ENCODE data around the gene PRKACB. TPM values are rescaled to one million over a fixed set of nuclear protein-coding genes. Genes with fewer than 3 reads are reported as not detected.
A peak's percentile ranks its signal among the peaks of the same experiment; 100 is the strongest.

The PRKACB gene
- polyA plus RNA-seq, 3 donors from 2014 or later = 129 to 147 (median 131) TPM

DNA sequence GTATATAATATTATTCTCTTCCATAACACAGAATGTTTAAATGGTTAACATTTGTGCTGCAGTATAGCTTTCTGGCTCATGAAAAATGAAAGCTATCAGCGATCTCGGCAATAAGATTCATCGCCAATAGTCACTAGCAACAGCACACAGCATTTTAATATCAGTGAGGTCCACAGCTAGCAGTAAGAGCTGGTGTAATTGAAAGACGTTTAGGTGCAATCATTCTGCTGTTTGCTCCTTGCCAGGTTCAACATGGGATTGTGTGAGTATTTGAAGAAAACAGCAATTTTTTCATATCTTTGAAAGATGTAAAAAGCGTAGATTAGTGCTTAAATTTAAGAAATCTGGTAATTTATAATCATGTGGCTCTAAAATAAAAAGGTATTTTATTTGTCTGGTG is 20.1 kb downstream of the PRKACB start:
- DNase-seq = no peak
- Mint-ChIP-seq H3K4me1 (peaks cover 79 to 100% of the 10 kb centered on the region in 2 donors), H3K27me3 (ENCODE audit: low read depth in 3 of 3) (peaks cover 0 to 2% (median 0%) of the 10 kb centered on the region in 3 donors), H3K27ac (peak overlapping the region in 5 of 6 donors; percentile 41 to 77 (median 68)), H3K36me3 (no peaks in the 10 kb centered on the region), H3K4me3 (peak overlapping the region; percentile 7 to 75 (median 46)), H3K9me3 (no peaks in the 10 kb centered on the region)

DNA sequence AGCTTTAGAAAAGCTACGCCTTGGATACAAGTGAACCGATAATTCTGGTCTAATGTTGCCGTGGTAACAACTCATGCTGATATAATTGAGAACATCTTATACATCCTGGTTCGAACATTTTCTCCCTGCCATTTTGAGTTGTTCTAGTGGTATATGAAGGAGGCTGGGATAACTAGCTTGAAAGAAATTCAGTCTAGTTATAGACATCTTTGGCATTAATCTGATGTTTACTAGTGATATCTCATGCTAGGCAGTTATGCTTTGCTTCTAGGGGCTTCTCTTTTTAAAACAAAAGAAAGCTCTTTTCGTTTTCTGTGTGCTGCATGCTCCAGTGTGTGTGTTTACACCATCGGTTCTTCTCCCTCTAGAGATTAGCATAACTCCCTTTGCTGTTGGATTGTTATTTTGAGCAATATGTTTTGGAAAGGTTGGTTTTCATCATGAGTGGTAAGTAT is 20.5 kb downstream of the PRKACB start:
- Mint-ChIP-seq H3K9me3 (no peaks in the 10 kb centered on the region), H3K27ac (peak overlapping the region in 5 of 6 donors; percentile 41 to 77 (median 68)), H3K27me3 (ENCODE audit: low read depth in 3 of 3) (peaks cover 0 to 2% (median 0%) of the 10 kb centered on the region in 3 donors), H3K36me3 (no peaks in the 10 kb centered on the region), H3K4me1 (peaks cover 81 to 100% of the 10 kb centered on the region in 2 donors), H3K4me3 (peak overlapping the region in 3 of 5 donors; percentile 45 to 75 (median 63))
- DNase-seq = no peak

DNA sequence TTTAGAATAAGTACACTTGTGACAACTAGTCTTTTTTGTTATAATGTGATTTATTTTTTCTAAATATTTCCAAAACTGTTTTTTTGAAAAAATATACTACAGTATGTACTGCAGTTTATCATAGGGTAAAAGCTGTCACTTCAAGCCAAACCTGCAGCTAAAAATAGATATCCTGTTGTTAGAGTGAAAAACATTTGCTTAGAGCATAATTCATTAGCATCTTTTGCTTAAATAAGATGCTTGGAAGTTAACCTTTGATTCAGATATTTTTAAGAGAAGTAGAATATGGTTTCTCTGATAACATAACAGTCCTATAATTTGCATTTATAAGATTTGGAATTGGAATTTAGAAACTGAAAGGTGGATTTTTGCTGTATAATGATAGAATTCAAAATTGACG is 21.5 kb downstream of the PRKACB start:
- Mint-ChIP-seq H3K27ac (peak overlapping the region in 4 of 6 donors; percentile 21 to 83 (median 40)), H3K27me3 (ENCODE audit: low read depth in 3 of 3) (peaks cover 0 to 3% (median 0%) of the 10 kb centered on the region in 3 donors), H3K4me3 (peak overlapping the region; percentile 44 to 75 (median 66)), H3K9me3 (no peaks in the 10 kb centered on the region), H3K36me3 (no peaks in the 10 kb centered on the region), H3K4me1 (peaks cover 84 to 100% of the 10 kb centered on the region in 2 donors)
- no peak for DNase-seq

DNA sequence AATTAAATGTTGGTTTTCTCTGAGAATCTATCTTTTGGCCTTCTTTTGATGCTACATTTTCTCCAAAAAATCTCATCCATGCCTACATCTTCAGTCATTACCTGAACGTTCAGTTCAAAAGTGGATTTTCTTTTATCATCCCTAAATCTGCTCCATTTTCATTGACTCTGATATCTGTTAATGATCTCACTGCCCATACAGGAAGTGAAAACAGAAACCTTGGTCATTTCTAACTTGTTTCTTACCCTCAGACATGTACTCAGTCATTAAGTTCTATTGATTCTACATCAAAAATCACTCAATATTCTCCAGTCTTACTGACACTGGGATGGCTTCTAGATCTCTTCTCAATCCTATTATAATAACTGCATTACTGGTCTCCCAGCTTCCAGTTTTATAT is 22.7 kb downstream of the PRKACB start:
- Mint-ChIP-seq H3K36me3 (no peaks in the 10 kb centered on the region), H3K4me3 (peak overlapping the region; percentile 25 to 82 (median 41)), H3K9me3 (no peaks in the 10 kb centered on the region), H3K27me3 (ENCODE audit: low read depth in 3 of 3) (peaks cover 0 to 3% (median 0%) of the 10 kb centered on the region in 3 donors), H3K27ac (peak overlapping the region; percentile 24 to 86 (median 69)), H3K4me1 (peaks cover 86 to 98% of the 10 kb centered on the region in 2 donors)
- DNase-seq = no peak

DNA sequence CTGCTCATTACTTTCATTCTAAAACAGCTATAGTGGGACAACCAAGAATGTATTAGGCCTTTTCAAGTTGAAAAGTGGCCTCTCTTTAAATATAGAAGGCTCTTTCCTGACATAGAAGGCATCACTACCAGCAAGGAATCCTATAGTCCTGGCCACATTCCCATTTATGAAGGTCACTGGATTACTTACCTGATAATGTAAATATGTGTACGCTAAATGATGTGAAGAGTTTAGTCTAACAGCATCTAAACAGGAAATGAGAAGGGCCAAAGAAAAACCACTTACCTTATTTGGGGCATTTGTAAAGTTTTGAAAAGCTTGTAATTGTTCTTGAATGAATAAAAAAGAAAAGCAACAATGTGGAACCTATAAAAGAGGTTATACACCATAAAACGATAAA is 24.7 kb downstream of the PRKACB start:
- no peaks in the 10 kb centered on the region for H3K9me3 Mint-ChIP-seq
- no peak for DNase-seq
- H3K4me3 Mint-ChIP-seq = peak overlapping the region in 2 of 5 donors; percentile 21 to 59
- H3K4me1 Mint-ChIP-seq = peaks cover 76 to 98% of the 10 kb centered on the region in 2 donors
- peaks cover 0 to 3% (median 0%) of the 10 kb centered on the region in 3 donors for H3K27me3 Mint-ChIP-seq (ENCODE audit: low read depth in 3 of 3)
- peak overlapping the region; percentile 52 to 83 (median 76) for H3K27ac Mint-ChIP-seq
- H3K36me3 Mint-ChIP-seq = no peaks in the 10 kb centered on the region

DNA sequence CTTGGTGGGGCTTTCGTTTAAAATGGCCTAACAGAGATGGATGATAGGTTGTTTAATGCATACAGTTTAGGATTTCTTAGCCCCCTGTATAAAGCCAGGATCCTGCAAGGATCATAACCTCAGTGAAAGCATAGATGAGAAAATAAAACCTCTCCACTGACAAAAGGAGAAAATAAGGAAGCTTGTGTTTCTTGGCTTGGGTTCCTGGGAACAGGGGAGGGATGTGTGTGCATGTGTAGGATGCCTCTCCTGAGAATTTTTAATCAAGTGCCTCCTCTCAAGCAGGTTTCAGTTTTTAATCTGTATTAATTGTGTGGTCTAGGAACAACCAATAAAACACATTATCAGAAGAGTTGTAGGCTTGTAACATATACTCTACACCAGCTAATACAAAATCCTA is 26.1 kb downstream of the PRKACB start:
- DNase-seq = no peak
- Mint-ChIP-seq H3K36me3 (peaks cover 0 to 7% (median 0%) of the 10 kb centered on the region in 3 donors), H3K4me3 (no peak overlapping the region), H3K27ac (peak overlapping the region in 2 of 6 donors; percentile 14 to 48), H3K4me1 (peaks cover 74 to 93% of the 10 kb centered on the region in 2 donors), H3K9me3 (no peaks in the 10 kb centered on the region), H3K27me3 (ENCODE audit: low read depth in 3 of 3) (peaks cover 0 to 3% (median 0%) of the 10 kb centered on the region in 3 donors)

DNA sequence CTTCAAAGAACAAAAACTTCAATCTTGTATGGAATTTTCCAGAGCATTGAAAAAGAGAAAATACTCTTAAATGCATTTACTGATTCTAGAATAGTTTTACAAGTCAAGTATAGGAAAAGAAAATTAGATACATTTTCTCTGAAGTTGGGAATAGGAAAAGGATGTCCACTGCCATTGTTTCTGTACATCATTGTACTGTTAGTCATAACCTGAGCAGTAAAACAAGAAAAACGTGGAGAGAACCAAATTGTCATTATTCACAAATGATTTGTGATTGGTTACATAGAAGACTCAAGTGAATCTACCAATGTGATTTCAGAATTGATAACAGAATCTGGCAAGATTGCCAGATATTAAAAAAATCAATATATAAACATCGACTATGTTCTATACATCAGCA is 27.4 kb downstream of the PRKACB start:
- peaks cover 0 to 3% (median 0%) of the 10 kb centered on the region in 3 donors for H3K27me3 Mint-ChIP-seq (ENCODE audit: low read depth in 3 of 3)
- DNase-seq = no peak
- H3K9me3 Mint-ChIP-seq = no peaks in the 10 kb centered on the region
- H3K36me3 Mint-ChIP-seq = peaks cover 0 to 7% (median 0%) of the 10 kb centered on the region in 3 donors
- H3K4me1 Mint-ChIP-seq = peaks cover 66 to 92% of the 10 kb centered on the region in 2 donors
- H3K4me3 Mint-ChIP-seq = no peak overlapping the region
- H3K27ac Mint-ChIP-seq = peak overlapping the region in 1 of 6 donors; percentile 9

DNA sequence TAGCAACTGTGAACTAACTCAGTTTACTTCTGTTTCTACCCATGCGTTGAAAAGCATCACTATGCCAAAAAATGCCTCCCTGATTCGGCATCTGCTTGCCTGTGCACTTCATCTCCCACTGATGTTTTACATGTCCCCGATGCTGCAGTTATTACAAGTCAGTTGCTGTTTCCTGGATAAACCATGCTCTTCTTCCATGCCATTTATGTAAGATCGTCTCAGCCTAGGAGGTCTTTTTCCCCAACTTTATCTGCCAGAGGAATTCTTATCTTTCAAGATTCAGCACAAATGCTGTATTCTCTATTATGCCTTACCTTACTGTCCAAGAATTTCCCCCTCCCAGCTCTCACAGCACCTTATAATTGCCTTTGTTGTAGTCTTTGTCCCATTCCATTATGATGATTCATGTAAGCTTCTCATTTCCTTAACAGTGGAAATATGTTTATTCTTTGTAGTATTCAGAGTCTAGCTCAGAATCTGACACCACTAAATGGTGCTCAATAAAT is 30.0 kb downstream of the PRKACB start:
- Mint-ChIP-seq H3K27me3 (ENCODE audit: low read depth in 3 of 3) (peaks cover 0 to 3% (median 0%) of the 10 kb centered on the region in 3 donors), H3K9me3 (no peaks in the 10 kb centered on the region), H3K36me3 (peaks cover 0 to 7% (median 0%) of the 10 kb centered on the region in 3 donors), H3K4me1 (peaks cover 51 to 89% of the 10 kb centered on the region in 2 donors), H3K4me3 (no peak overlapping the region), H3K27ac (peak overlapping the region in 3 of 6 donors; percentile 5 to 36 (median 19))
- no peak for DNase-seq

DNA sequence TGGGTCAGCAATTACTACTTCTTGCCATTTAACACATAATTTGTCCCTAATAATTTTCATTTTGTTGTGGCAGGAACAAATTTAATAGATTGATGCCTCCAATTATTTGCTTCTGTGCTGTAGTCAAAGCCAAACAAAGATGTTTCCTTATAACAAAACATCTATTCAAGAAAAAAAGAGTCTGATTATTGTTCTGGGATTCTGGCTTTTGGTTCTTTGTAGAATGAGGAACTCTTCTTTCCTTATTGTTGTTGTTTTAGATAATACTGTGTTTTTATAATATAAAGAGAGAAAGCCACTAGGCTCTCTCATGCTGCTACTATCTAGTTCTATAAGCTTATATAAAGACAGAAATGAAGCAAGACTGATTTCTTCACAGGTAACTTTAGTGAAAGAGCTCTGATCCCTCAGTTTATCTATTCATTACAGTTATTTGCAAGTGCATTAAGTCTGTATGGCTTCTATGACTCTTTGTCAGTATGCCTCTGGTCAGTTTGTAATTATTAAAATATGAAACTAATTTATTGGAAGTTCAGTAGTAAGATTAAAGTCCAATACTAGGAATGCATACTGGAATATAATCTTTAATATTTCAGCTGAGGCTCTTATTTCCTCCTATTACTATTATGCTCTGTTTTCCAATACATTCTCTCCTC is 37.4 kb downstream of the PRKACB start:
- H3K4me1 Mint-ChIP-seq = peaks cover 10 to 57% of the 10 kb centered on the region in 2 donors
- peaks cover 11 to 20% (median 14%) of the 10 kb centered on the region in 3 donors for H3K36me3 Mint-ChIP-seq

DNA sequence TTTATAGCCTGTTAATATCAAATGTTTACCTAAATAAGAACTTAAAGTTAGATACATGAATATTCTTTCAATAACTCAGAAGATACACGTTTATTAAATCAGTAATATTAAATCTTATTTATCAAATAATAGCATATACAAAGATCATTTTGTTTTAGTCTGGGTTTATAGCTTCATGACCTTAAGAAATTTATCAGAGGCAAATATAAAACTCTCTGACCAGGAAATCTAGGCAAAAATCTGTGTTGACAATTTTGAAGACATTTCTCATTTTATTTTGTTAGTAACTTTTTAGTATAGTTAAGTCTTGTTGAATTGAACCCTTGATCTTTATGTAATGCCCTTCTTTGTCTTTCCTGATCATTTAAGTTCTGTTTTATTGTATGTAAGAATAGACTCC is 46.4 kb downstream of the PRKACB start:
- no peak for DNase-seq
- H3K27me3 Mint-ChIP-seq (ENCODE audit: low read depth in 3 of 3) = no peaks in the 10 kb centered on the region
- H3K4me3 Mint-ChIP-seq = no peak overlapping the region
- H3K9me3 Mint-ChIP-seq = peaks cover 3 to 15% (median 7%) of the 10 kb centered on the region in 6 donors
- H3K4me1 Mint-ChIP-seq = peaks cover 14 to 60% of the 10 kb centered on the region in 2 donors
- H3K36me3 Mint-ChIP-seq = peaks cover 46 to 69% (median 55%) of the 10 kb centered on the region in 3 donors
- H3K27ac Mint-ChIP-seq = no peak overlapping the region

More for the DNA sequence above, 37.4 kb downstream of the PRKACB start:
- H3K27me3 Mint-ChIP-seq (ENCODE audit: low read depth in 3 of 3) = no peaks in the 10 kb centered on the region
- H3K27ac Mint-ChIP-seq = peak overlapping the region in 3 of 6 donors; percentile 14 to 45 (median 23)
- peaks cover 0 to 2% (median 0%) of the 10 kb centered on the region in 6 donors for H3K9me3 Mint-ChIP-seq
- DNase-seq = no peak
- H3K4me3 Mint-ChIP-seq = no peak overlapping the region

DNA sequence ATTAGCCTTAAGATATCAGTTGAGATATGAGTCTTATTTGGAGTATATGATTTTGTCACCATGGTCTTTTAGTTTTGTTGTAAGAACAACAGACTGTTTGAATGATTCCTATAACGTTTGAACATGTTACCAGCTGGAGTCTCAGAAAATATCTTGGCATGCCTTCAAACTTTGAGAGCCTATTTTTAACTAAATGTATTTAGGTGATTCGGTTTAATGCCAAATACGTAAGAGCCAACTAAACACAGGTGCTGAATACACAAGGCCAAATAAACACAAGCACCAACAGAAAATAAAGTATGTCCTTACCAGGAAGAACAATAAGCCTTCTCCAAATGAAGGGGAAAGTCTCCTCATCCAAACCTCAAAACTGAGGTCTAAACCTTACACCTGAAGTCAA is 48.6 kb downstream of the PRKACB start:
- H3K36me3 Mint-ChIP-seq = peaks cover 50 to 69% (median 51%) of the 10 kb centered on the region in 3 donors
- H3K27me3 Mint-ChIP-seq (ENCODE audit: low read depth in 3 of 3) = no peaks in the 10 kb centered on the region
- no peak for DNase-seq

DNA sequence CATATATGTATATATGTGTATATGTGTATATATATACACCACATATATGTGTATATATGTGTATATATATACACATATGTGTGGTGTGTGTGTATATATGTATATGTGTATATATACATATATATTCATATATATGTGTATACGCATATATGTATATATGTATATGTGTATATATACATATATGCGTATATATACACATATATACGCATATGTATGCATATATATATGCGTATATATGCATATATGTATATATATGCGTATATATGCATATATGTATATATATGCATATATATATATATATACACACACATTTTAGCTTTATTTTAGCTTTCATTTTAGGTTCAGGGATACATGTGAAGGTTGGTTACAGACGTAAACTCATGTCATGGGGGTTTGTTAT is 54.8 kb downstream of the PRKACB start:
- peaks cover 0 to 2% (median 0%) of the 10 kb centered on the region in 6 donors for H3K9me3 Mint-ChIP-seq
- DNase-seq = no peak
- H3K4me1 Mint-ChIP-seq = peaks cover 10 to 46% of the 10 kb centered on the region in 2 donors
- H3K4me3 Mint-ChIP-seq = no peak overlapping the region
- no peaks in the 10 kb centered on the region for H3K27me3 Mint-ChIP-seq (ENCODE audit: low read depth in 3 of 3)
- peaks cover 15 to 53% (median 34%) of the 10 kb centered on the region in 3 donors for H3K36me3 Mint-ChIP-seq
- H3K27ac Mint-ChIP-seq = no peak overlapping the region

More for the DNA sequence above, 48.6 kb downstream of the PRKACB start:
- peaks cover 10 to 46% of the 10 kb centered on the region in 2 donors for H3K4me1 Mint-ChIP-seq
- peaks cover 3 to 15% (median 7%) of the 10 kb centered on the region in 6 donors for H3K9me3 Mint-ChIP-seq
- H3K27ac Mint-ChIP-seq = no peak overlapping the region
- H3K4me3 Mint-ChIP-seq = no peak overlapping the region

DNA sequence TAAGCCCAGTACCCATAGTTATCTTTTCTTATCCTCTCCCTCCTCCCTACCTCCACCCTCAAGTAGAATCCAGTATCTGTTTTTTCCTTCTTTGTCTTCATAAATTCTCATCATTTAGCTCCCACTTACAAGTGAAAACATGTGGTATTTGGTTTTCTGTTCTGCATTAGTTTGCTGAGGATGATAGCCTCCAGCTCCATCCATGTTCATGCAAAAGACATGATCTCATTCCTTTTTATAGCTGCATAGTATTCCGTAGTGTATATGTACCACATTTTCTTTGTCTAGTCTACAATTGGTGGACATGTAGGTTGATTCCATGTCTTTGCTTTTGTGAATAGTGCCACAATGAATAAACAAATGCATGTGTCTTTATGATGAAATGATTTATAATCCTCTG is 55.2 kb downstream of the PRKACB start:
- peak overlapping the region in 1 of 6 donors; percentile 7 for H3K27ac Mint-ChIP-seq
- DNase-seq = no peak
- H3K9me3 Mint-ChIP-seq = no peaks in the 10 kb centered on the region
- H3K27me3 Mint-ChIP-seq (ENCODE audit: low read depth in 3 of 3) = no peaks in the 10 kb centered on the region
- H3K4me3 Mint-ChIP-seq = no peak overlapping the region
- peaks cover 11 to 50% (median 31%) of the 10 kb centered on the region in 3 donors for H3K36me3 Mint-ChIP-seq
- peaks cover 7 to 46% of the 10 kb centered on the region in 2 donors for H3K4me1 Mint-ChIP-seq

DNA sequence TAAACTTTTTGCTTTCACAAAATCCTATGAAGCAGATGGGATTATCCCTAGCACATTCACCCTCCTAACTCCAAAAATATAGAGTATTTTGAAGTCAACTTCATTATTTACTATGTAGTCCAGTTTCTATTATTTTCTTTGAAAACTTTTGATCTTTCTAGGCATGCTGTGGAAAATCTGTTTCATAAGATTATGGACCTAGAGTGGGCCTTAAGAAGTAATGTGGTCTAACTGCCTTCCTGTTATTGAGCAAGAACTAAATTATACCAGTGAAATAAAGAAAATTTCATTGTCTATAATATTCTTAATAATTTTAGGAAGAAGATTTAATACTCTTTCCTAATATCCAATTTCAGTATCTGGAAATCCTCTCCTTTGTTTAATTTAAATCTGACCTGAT is 58.1 kb downstream of the PRKACB start:
- Mint-ChIP-seq H3K27ac (peak overlapping the region in 1 of 6 donors; percentile 22), H3K27me3 (ENCODE audit: low read depth in 3 of 3) (no peaks in the 10 kb centered on the region), H3K9me3 (no peaks in the 10 kb centered on the region), H3K36me3 (peaks cover 16 to 43% (median 31%) of the 10 kb centered on the region in 3 donors), H3K4me1 (peaks cover 6 to 37% of the 10 kb centered on the region in 2 donors), H3K4me3 (no peak overlapping the region)
- no peak for DNase-seq

Data from immature natural killer cell (primary cell).